ENCODE measurements around the gene VSIG1.

- TF ChIP-seq CTCF (IDR thresholded peaks at IDR 0.05 in 2 of 3, conservative IDR thresholded peaks at IDR 0.05 in 1 of 3; ENCODE audit: borderline replicate concordance in 1 of 3, insufficient read depth in 1 of 3, low read depth in 2 of 3, low read length in 2 of 3), result no peak
- TF ChIP-seq JUND (IDR thresholded peaks at IDR 0.05), result no peak
- TF ChIP-seq POLR2A (IDR thresholded peaks at IDR 0.05; ENCODE audit: borderline replicate concordance, extremely low read depth, insufficient read depth, insufficient read length), result no peak
- TF ChIP-seq EZH2phosphoT487 (IDR thresholded peaks at IDR 0.05; ENCODE audit: borderline replicate concordance), result no peak
- TF ChIP-seq ELF1 (IDR thresholded peaks at IDR 0.05; ENCODE audit: borderline replicate concordance, low read depth), result no peak
- TF ChIP-seq SP1 (IDR thresholded peaks at IDR 0.05; ENCODE audit: low read depth), result no peak
- TF ChIP-seq YY1 (IDR thresholded peaks at IDR 0.05; ENCODE audit: extremely low read depth, insufficient replicate concordance, low read depth, low read length), result no peak
Observed at GRCh38 chrX:108072746-108073145, 27.9 kb downstream of the VSIG1 start.

Measured in HCT116 (cell line).